Measurements from ENCODE around the gene ACP7.

The ACP7 gene

GRCh38 chr19:39077323-39077722, 6.8 kb upstream of the ACP7 start:
- no peak for TF ChIP-seq CTCF (conservative IDR thresholded peaks at IDR 0.05; ENCODE audit: low read depth, low read length)
- DNase-seq (ENCODE audit: low read depth), result no peak
- H3K4me3 ChIP-seq (ENCODE audit: low read length), result no peak overlapping the region

GRCh38 chr19:39078436-39079200, 5.5 kb upstream of the ACP7 start:
- no peak overlapping the region for H3K4me3 ChIP-seq (ENCODE audit: low read length)
- DNase-seq (ENCODE audit: low read depth), result peak; percentile 55
- no peak for TF ChIP-seq CTCF (conservative IDR thresholded peaks at IDR 0.05; ENCODE audit: low read depth, low read length)

GRCh38 chr19:39080431-39080830, 3.7 kb upstream of the ACP7 start:
- H3K4me3 ChIP-seq (ENCODE audit: low read length), result no peak overlapping the region
- no peak for DNase-seq (ENCODE audit: low read depth)
- no peak for TF ChIP-seq CTCF (conservative IDR thresholded peaks at IDR 0.05; ENCODE audit: low read depth, low read length)

GRCh38 chr19:39082167-39082566, 2.0 kb upstream of the ACP7 start:
- DNase-seq (ENCODE audit: low read depth), result no peak
- no peak for TF ChIP-seq CTCF (conservative IDR thresholded peaks at IDR 0.05; ENCODE audit: low read depth, low read length)
- H3K4me3 ChIP-seq (ENCODE audit: low read length), result no peak overlapping the region

GRCh38 chr19:39082745-39083598, 1.2 kb upstream of the ACP7 start:
- no peak for TF ChIP-seq CTCF (conservative IDR thresholded peaks at IDR 0.05; ENCODE audit: low read depth, low read length)
- DNase-seq (ENCODE audit: low read depth), result no peak
- no peak overlapping the region for H3K4me3 ChIP-seq (ENCODE audit: low read length)

GRCh38 chr19:39083599-39083982, 577 bp upstream of the ACP7 start:
- peak overlapping the region; percentile 34 for H3K4me3 ChIP-seq (ENCODE audit: low read length)
- no peak for DNase-seq (ENCODE audit: low read depth)
- no peak for TF ChIP-seq CTCF (conservative IDR thresholded peaks at IDR 0.05; ENCODE audit: low read depth, low read length)

GRCh38 chr19:39084732-39085080, 538 bp downstream of the ACP7 start:
- no peak for TF ChIP-seq CTCF (conservative IDR thresholded peaks at IDR 0.05; ENCODE audit: low read depth, low read length)
- no peak for DNase-seq (ENCODE audit: low read depth)
- no peak overlapping the region for H3K4me3 ChIP-seq (ENCODE audit: low read length)

All from retinal pigment epithelial cell (primary cell).